Nephron (organoid): ENCODE results near the gene TFPI2.

Experiments
- H3K27ac Mint-ChIP-seq, 3 experiments: 2 replicates each; pipeline ENCODE4 v1.8.0; 2020; ENCODE audit warnings: mixed read lengths in 3 of 3, mild to moderate bottlenecking in 2 of 3, moderate library complexity in 1 of 3
- H3K27me3 Mint-ChIP-seq: 2 replicates; pipeline ENCODE4 v1.8.0; 2021; ENCODE audit warnings: low read depth, mild to moderate bottlenecking, moderate library complexity, mixed read lengths
- H3K36me3 Mint-ChIP-seq: 2 replicates; pipeline ENCODE4 v1.8.0; 2020; ENCODE audit warnings: low read depth, mixed read lengths
- H3K4me1 Mint-ChIP-seq: 2 replicates; pipeline ENCODE4 v1.8.0; 2020; ENCODE audit warnings: mixed read lengths
- H3K4me3 Mint-ChIP-seq, 3 experiments: 2 replicates each; pipeline ENCODE4 v1.8.0; 2020; ENCODE audit warnings: mild to moderate bottlenecking in 3 of 3, mixed read lengths in 3 of 3, moderate library complexity in 2 of 3
- H3K9me3 Mint-ChIP-seq: 2 replicates; pipeline ENCODE4 v1.8.0; 2020; ENCODE audit warnings: mixed read lengths
- CTCF ChIP-seq, 3 experiments: fragments of 200-600 bp; sonication (generic); IDR thresholded peaks; one replicate each; pipeline ENCODE4 v1.5.0; 2021; ENCODE audit warnings: antibody characterized with exemption in 3 of 3; ENCODE audit not compliant: unreplicated experiment in 3 of 3

TFPI2 gene

GRCh38 chr7:93862651-93863050, 27.9 kb downstream of the TFPI2 start:
- Mint-ChIP-seq H3K36me3 (no peaks in the 10 kb centered on the region), H3K4me3 (no peak overlapping the region), H3K27ac (no peak overlapping the region), H3K9me3 (no peaks in the 10 kb centered on the region), H3K27me3 (no peaks in the 10 kb centered on the region), H3K4me1 (no peaks in the 10 kb centered on the region)
- TF ChIP-seq CTCF (IDR thresholded peaks at IDR 0.05; ENCODE audit: unreplicated experiment in 3 of 3) = no peak

- no peaks in the 10 kb centered on the region for H3K27me3 Mint-ChIP-seq
- H3K4me3 Mint-ChIP-seq = no peak overlapping the region
- H3K9me3 Mint-ChIP-seq = no peaks in the 10 kb centered on the region
- H3K4me1 Mint-ChIP-seq = no peaks in the 10 kb centered on the region
- peak; percentile 20 to 32 (median 23) for TF ChIP-seq CTCF (IDR thresholded peaks at IDR 0.05; ENCODE audit: unreplicated experiment in 3 of 3)
- no peaks in the 10 kb centered on the region for H3K36me3 Mint-ChIP-seq
- H3K27ac Mint-ChIP-seq = no peak overlapping the region
These were observed 29.1 kb downstream of the TFPI2 start for GRCh38 chr7:93861325-93861949.

GRCh38 chr7:93860261-93860660, 30.3 kb downstream of the TFPI2 start:
- H3K36me3 Mint-ChIP-seq = no peaks in the 10 kb centered on the region
- no peak for TF ChIP-seq CTCF (IDR thresholded peaks at IDR 0.05; ENCODE audit: unreplicated experiment in 3 of 3)
- H3K27me3 Mint-ChIP-seq = no peaks in the 10 kb centered on the region
- no peaks in the 10 kb centered on the region for H3K9me3 Mint-ChIP-seq
- no peak overlapping the region for H3K4me3 Mint-ChIP-seq
- no peak overlapping the region for H3K27ac Mint-ChIP-seq
- no peaks in the 10 kb centered on the region for H3K4me1 Mint-ChIP-seq

GRCh38 chr7:93858857-93859256, 31.7 kb downstream of the TFPI2 start:
- no peak for TF ChIP-seq CTCF (IDR thresholded peaks at IDR 0.05; ENCODE audit: unreplicated experiment in 3 of 3)
- Mint-ChIP-seq H3K4me3 (no peak overlapping the region), H3K4me1 (no peaks in the 10 kb centered on the region), H3K27ac (no peak overlapping the region), H3K27me3 (no peaks in the 10 kb centered on the region), H3K9me3 (no peaks in the 10 kb centered on the region), H3K36me3 (no peaks in the 10 kb centered on the region)

GRCh38 chr7:93856323-93856722, 34.2 kb downstream of the TFPI2 start:
- H3K4me1 Mint-ChIP-seq = no peaks in the 10 kb centered on the region
- no peak for TF ChIP-seq CTCF (IDR thresholded peaks at IDR 0.05; ENCODE audit: unreplicated experiment in 3 of 3)
- no peaks in the 10 kb centered on the region for H3K9me3 Mint-ChIP-seq
- H3K27ac Mint-ChIP-seq = no peak overlapping the region
- H3K4me3 Mint-ChIP-seq = no peak overlapping the region
- H3K36me3 Mint-ChIP-seq = no peaks in the 10 kb centered on the region
- H3K27me3 Mint-ChIP-seq = no peaks in the 10 kb centered on the region

- no peaks in the 10 kb centered on the region for H3K36me3 Mint-ChIP-seq
- H3K27me3 Mint-ChIP-seq = no peaks in the 10 kb centered on the region
- no peak overlapping the region for H3K4me3 Mint-ChIP-seq
- H3K4me1 Mint-ChIP-seq = no peaks in the 10 kb centered on the region
- no peak overlapping the region for H3K27ac Mint-ChIP-seq
- no peaks in the 10 kb centered on the region for H3K9me3 Mint-ChIP-seq
- TF ChIP-seq CTCF (IDR thresholded peaks at IDR 0.05; ENCODE audit: unreplicated experiment in 3 of 3) = no peak
These were observed 34.8 kb downstream of the TFPI2 start for GRCh38 chr7:93855797-93856196.
